NOMO-1 (cell line): ENCODE data around the gene CD81.

Experiments used
- DNase-seq, 2 experiments: peaks; one replicate each; lab custom pipeline; 2025; ENCODE audit not compliant: unreplicated experiment in 2 of 2; lab: John Stamatoyannopoulos, UW

CD81 gene

GRCh38 chr11:2374456-2375201 is 2.5 kb upstream of the CD81 start:
- DNase-seq: no peak

GRCh38 chr11:2375341-2375853 is 1.7 kb upstream of the CD81 start:
- no peak for DNase-seq

GRCh38 chr11:2375964-2376551 is 1.1 kb upstream of the CD81 start:
- no peak for DNase-seq

GRCh38 chr11:2377511-2378443 is 667 bp downstream of the CD81 start:
- peak in 1 of 2 experiments; percentile 22 for DNase-seq

- no peak for DNase-seq
Measured at GRCh38 chr11:2378527-2379210, 1.6 kb downstream of the CD81 start.

GRCh38 chr11:2379466-2380174 is 2.5 kb downstream of the CD81 start:
- DNase-seq: no peak

GRCh38 chr11:2380396-2380795 is 3.3 kb downstream of the CD81 start:
- DNase-seq: no peak

GRCh38 chr11:2380807-2381350 is 3.8 kb downstream of the CD81 start:
- DNase-seq: peak; percentile 55 to 69

- DNase-seq: no peak
Measured at GRCh38 chr11:2381494-2382128, 4.5 kb downstream of the CD81 start.

GRCh38 chr11:2382129-2382517 is 5.0 kb downstream of the CD81 start:
- DNase-seq: no peak

GRCh38 chr11:2382936-2383851 is 6.1 kb downstream of the CD81 start:
- peak; percentile 18 to 19 for DNase-seq

GRCh38 chr11:2383852-2384804 is 7.0 kb downstream of the CD81 start:
- no peak for DNase-seq

GRCh38 chr11:2385156-2386151 is 8.3 kb downstream of the CD81 start:
- DNase-seq: no peak

GRCh38 chr11:2386591-2386990 is 9.5 kb downstream of the CD81 start:
- no peak for DNase-seq

GRCh38 chr11:2387266-2387987 is 10.3 kb downstream of the CD81 start:
- DNase-seq: no peak
